Measurements from ENCODE around the gene MRPL9.

The MRPL9 gene

DNA sequence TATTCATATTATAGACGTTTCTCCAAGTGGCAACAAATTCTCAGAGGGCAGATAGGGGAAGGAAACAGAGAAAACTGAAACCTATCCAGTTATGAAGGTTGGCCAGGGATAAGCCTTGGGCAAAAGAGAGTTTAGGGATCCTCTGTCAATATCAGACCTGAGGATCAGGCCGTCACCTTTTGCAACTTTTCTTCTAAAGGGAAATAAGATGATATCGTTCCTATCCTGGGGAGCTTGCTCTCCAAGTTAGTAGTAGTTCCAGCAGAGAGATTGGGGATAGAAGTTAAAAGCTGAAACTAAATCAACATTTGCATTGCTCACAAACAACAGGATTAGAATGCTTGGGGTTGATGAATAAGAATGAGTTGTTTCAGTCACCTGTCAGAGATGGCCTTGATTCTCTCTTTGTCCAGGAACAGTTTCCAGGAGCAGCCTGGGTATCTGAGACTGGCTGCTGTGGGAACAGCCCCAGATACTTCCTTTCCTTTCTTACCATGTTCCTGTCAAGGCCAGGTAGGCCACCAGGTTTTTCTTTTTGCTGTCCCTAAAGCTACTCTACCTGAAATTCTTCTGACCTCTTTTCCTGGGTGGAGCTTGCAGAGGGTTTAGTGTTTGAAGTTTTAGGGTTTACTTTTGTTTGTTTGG lies 39.4 kb downstream of the MRPL9 start:
- H3K27ac ChIP-seq = no peak overlapping the region
- no peak for TF ChIP-seq ZFX (IDR thresholded peaks at IDR 0.05)
- TF ChIP-seq, protein P1, sequence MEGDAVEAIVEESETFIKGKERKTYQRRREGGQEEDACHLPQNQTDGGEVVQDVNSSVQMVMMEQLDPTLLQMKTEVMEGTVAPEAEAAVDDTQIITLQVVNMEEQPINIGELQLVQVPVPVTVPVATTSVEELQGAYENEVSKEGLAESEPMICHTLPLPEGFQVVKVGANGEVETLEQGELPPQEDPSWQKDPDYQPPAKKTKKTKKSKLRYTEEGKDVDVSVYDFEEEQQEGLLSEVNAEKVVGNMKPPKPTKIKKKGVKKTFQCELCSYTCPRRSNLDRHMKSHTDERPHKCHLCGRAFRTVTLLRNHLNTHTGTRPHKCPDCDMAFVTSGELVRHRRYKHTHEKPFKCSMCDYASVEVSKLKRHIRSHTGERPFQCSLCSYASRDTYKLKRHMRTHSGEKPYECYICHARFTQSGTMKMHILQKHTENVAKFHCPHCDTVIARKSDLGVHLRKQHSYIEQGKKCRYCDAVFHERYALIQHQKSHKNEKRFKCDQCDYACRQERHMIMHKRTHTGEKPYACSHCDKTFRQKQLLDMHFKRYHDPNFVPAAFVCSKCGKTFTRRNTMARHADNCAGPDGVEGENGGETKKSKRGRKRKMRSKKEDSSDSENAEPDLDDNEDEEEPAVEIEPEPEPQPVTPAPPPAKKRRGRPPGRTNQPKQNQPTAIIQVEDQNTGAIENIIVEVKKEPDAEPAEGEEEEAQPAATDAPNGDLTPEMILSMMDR (conservative IDR thresholded peaks at IDR 0.05) = no peak

DNA sequence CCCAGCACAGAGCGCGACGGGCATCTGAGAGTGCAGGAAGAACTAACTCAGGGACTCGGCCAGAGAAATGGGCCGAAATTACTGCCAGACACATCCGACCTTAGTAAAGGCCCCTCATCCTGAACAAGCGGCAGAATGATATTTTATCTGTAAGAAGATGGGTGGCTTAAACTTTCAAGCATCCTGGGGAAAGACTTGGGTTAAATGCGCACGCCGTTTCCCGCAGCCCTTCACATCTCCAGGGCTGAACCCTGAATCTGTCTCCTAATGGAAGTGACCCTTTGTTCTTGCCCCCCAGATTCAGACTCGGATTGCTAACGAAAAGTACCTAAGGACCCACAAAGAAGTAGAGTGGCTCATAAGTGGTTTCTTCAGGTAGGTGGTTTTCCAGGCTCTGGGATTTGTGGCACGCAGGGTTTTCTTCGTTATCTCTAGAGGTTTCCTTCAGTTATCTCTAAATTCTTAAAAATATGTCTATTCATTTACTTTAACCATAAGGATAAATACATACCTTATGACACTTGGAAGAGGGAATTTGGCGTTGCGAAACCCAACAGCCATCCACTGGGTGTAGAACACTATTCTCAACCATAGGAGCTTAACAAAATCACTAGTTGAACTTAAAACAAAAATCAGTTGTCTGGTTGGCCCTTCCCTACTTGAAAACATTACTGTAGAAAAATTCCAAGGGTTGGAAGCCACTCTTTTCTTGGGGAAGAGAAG lies 41.3 kb downstream of the MRPL9 start:
- no peak overlapping the region for H3K27ac ChIP-seq
- no peak for TF ChIP-seq ZFX (IDR thresholded peaks at IDR 0.05)
- TF ChIP-seq, protein P1 (conservative IDR thresholded peaks at IDR 0.05) = no peak

DNA sequence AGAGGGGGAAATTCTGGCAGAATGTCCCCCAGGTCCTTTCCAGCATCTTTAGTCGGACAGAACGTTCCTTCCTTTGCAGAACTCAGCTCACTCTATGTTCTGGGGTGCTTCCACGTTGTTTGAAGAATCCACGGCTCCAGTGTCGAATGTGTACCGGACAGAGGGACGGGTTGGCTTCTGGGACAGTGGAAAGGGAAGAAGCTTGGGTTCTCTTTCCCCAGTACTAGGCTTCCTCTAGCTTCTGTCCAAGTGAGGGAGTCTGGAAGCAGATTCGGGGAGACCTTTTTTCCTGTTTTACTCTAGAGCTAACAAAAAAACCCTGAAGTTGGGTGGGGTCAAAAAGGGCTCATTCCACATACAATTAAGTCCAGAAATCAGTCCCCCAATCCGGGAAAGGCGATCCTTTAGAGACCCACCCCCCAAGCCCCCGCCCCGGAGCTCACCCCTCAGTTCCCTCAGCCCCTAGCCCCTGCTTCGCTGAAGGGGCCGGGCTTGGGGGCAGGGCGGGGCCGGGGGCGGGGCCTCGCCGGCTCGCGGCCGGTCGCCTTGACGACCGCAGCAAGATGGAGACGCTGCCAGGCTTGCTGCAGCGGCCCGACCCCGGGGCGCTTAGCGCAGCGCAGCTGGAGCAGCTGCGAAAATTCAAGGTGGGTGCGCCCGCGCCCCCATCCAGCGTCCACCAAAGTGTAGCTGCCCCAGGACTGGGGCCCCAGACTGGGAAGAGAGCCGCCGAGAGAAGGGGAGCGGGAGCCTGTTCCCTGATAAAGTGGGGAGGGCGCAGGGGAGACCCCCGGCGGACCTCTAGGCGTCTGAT lies 42.1 kb downstream of the MRPL9 start, which contains the start of gene RIIAD1:
Gene RIIAD1 (plus strand): TSS at position 549 of the 814 bp plus-strand sequence. CDS start 15 bp downstream, at position 564.
- H3K27ac ChIP-seq = no peak within 1 kb of the TSS
- TF ChIP-seq, protein P1 (conservative IDR thresholded peaks at IDR 0.05) = no peak
- no peak for TF ChIP-seq ZFX (IDR thresholded peaks at IDR 0.05)

DNA sequence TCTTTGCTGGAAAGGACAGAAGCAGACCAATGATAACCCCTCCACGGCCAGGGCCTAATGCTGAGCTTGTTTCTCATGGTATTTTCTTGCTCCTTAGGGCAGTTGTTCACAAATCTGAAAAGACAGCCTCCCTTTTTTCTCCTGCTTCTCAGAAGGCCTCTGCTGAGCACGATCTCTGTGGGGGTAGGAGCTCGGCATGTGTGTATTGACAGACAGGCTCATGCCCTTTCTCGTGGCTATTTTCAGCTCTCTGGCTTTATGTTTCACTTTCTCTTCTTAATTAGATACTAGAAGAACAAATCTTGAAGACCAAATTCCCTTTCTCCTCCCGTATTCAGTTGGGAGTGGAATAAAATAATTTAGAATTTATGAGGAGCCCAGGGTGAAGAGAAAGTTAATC lies 42.7 kb downstream of the MRPL9 start:
- H3K27ac ChIP-seq = no peak overlapping the region

DNA sequence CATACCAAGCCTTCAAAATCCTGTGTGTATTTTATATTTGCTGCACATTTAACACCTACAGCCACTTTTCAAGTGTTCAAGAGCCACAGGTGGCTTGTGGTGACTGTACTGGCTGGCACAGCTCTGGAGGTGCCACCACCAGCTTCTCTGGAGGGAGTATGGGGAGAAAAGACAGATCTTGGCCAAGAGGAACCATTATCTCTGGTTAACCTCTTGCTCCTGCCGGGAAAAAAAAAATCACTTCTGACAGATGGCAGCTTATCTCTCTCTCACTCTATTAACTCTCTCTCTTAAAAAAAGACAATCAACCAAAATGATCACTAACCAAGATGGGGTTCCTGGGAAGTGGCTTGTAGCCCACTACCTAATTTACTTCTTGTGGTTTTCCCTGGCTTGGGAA lies 43.2 kb downstream of the MRPL9 start:
- H3K27ac ChIP-seq = no peak overlapping the region
- TF ChIP-seq, protein P1 (conservative IDR thresholded peaks at IDR 0.05) = no peak
- TF ChIP-seq ZFX (IDR thresholded peaks at IDR 0.05) = no peak

More for the DNA sequence above, 42.7 kb downstream of the MRPL9 start:
- TF ChIP-seq, protein P1 (conservative IDR thresholded peaks at IDR 0.05) = no peak
- TF ChIP-seq ZFX (IDR thresholded peaks at IDR 0.05) = no peak

DNA sequence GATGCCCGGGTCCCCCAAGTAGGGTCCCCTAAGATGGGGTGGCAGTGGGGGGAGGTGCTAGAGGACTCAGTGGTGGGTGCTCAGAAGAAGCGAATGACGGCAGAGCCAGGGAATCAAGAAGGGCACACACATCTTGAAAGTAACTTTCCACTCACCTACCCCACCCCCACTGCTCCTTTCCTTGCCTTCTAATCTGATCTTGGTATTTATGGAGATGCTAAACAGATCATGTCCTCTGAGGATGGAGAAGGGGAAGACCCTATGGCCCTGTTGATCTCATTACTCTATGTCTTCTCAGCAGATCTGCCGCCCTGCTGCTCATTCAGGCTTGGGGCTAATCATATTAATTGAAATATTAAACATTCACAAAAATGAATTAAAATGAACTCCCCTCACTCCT lies 44.6 kb downstream of the MRPL9 start:
- TF ChIP-seq, protein P1 (conservative IDR thresholded peaks at IDR 0.05) = no peak
- TF ChIP-seq ZFX (IDR thresholded peaks at IDR 0.05) = no peak
- H3K27ac ChIP-seq = no peak overlapping the region
